22Rv1 (cell line): ENCODE data around the gene CDC42EP4.

ENCODE experiments used
- ZFX ChIP-seq: fragments of 450-650 bp; IDR thresholded peaks from 2 replicates; pipeline ENCODE4 v1.6.1; 2017; ENCODE audit warnings: antibody characterized with exemption, borderline replicate concordance
- TF ChIP-seq, protein P1 (sequence below): fragments of 450-650 bp; IDR thresholded peaks from 2 replicates; pipeline ENCODE4 v1.5.1; 2017; ENCODE audit warnings: mild to moderate bottlenecking

- TF ChIP-seq, protein P1, sequence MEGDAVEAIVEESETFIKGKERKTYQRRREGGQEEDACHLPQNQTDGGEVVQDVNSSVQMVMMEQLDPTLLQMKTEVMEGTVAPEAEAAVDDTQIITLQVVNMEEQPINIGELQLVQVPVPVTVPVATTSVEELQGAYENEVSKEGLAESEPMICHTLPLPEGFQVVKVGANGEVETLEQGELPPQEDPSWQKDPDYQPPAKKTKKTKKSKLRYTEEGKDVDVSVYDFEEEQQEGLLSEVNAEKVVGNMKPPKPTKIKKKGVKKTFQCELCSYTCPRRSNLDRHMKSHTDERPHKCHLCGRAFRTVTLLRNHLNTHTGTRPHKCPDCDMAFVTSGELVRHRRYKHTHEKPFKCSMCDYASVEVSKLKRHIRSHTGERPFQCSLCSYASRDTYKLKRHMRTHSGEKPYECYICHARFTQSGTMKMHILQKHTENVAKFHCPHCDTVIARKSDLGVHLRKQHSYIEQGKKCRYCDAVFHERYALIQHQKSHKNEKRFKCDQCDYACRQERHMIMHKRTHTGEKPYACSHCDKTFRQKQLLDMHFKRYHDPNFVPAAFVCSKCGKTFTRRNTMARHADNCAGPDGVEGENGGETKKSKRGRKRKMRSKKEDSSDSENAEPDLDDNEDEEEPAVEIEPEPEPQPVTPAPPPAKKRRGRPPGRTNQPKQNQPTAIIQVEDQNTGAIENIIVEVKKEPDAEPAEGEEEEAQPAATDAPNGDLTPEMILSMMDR: no peak
- TF ChIP-seq ZFX: no peak
Measured at GRCh38 chr17:73268582-73269328, 43.0 kb downstream of the CDC42EP4 start.
